Endodermal cell (in vitro differentiated cells): ENCODE results near the gene RAPH1. TPM values are rescaled to one million over a fixed set of nuclear protein-coding genes. Genes with fewer than 3 reads are reported as not detected.

Experiments used
- DNase-seq: peaks from one replicate; pipeline ENCODE4 v3.0.0-alpha.2; 2017
- H3K27ac ChIP-seq: 2 replicates; pipeline ENCODE4 v1.5.1; 2013; ENCODE audit warnings: mild to moderate bottlenecking, low read depth, low read length, moderate library complexity
- H3K27me3 ChIP-seq: 2 replicates; pipeline ENCODE4 v1.6.1; 2013; ENCODE audit warnings: mild to moderate bottlenecking, low read length, moderate library complexity; ENCODE audit not compliant: insufficient read depth, control insufficient read depth, poor library complexity, severe bottlenecking
- H3K36me3 ChIP-seq: 2 replicates; pipeline ENCODE4 v1.7.0; 2013; ENCODE audit warnings: mild to moderate bottlenecking, low read length, moderate library complexity; ENCODE audit not compliant: control insufficient read depth, insufficient read depth
- H3K4me1 ChIP-seq: one replicate; pipeline ENCODE4 v1.7.0; 2013; ENCODE audit warnings: low read length; ENCODE audit not compliant: control insufficient read depth, insufficient read depth
- H3K4me3 ChIP-seq: 2 replicates; pipeline ENCODE4 v1.5.1; 2013; ENCODE audit warnings: mild to moderate bottlenecking, low read length, moderate library complexity
- H3K9ac ChIP-seq: 2 replicates; pipeline ENCODE4 v1.6.1; 2013; ENCODE audit warnings: mild to moderate bottlenecking, low read length, moderate library complexity; ENCODE audit not compliant: poor library complexity, severe bottlenecking; ENCODE audit errors: extremely low read depth
- H3K9me3 ChIP-seq: 2 replicates; pipeline ENCODE4 v1.6.1; 2013; ENCODE audit warnings: mild to moderate bottlenecking, low read length, moderate library complexity; ENCODE audit not compliant: control insufficient read depth
- H3K27ac Mint-ChIP-seq: 2 replicates; pipeline ENCODE4 v1.8.0; 2020; ENCODE audit warnings: mixed read lengths
- H3K27me3 Mint-ChIP-seq: 2 replicates; pipeline ENCODE4 v1.8.0; 2021; ENCODE audit warnings: mild to moderate bottlenecking, mixed read lengths; ENCODE audit not compliant: insufficient read depth
- H3K36me3 Mint-ChIP-seq: 2 replicates; pipeline ENCODE4 v1.8.0; 2020; ENCODE audit warnings: low read depth, mixed read lengths
- H3K4me1 Mint-ChIP-seq: 2 replicates; pipeline ENCODE4 v1.8.0; 2020; ENCODE audit warnings: mixed read lengths
- H3K4me3 Mint-ChIP-seq: 2 replicates; pipeline ENCODE4 v1.8.0; 2020; ENCODE audit warnings: mild to moderate bottlenecking, moderate library complexity, mixed read lengths
- H3K9me3 Mint-ChIP-seq: 2 replicates; pipeline ENCODE4 v1.8.0; 2020; ENCODE audit warnings: mild to moderate bottlenecking, mixed read lengths
- WGBS, 2 experiments: methylation state at CpG; one replicate each; pipeline versions ENCODE4 v1.1.5 to v1.1.7; 2013; ENCODE audit warnings: missing lambda C conversion rate in 2 of 2, mixed read lengths in 1 of 2; ENCODE audit not compliant: insufficient coverage in 1 of 2, insufficient read length in 1 of 2; 5-methylcytosine and 5-hydroxymethylcytosine counted together
- total RNA-seq, 2 donors: library from RNA; stranded (reverse); fragmentation: NEBNext Ultra II Directional in 1 of 2; extraction: Animal tissue kit (Norgen Biotek cat#: 25700) in 1 of 2; gene quantifications; 2 replicates in 1 of 2; 3 replicates in 1 of 2; pipeline ENCODE4 v1.2.1, GENCODE V29; 2021
- TF ChIP-seq, protein P1 (sequence below): fragments of 200-600 bp; sonication (generic); conservative IDR thresholded peaks from 2 replicates; pipeline ENCODE4 v1.5.0; 2021; ENCODE audit warnings: antibody characterized with exemption, mild to moderate bottlenecking

RAPH1 gene
- total RNA-seq, 2 donors from 2014 or later = 23.5 to 24.6 TPM

GRCh38 chr2:203500297-203500696 lies 34.8 kb downstream of the RAPH1 start:
- Histone ChIP-seq H3K27ac (no peak overlapping the region), H3K27me3 (no peaks in the 10 kb centered on the region), H3K4me3 (no peak overlapping the region), H3K36me3 (no peaks in the 10 kb centered on the region), H3K4me1 (no peaks in the 10 kb centered on the region), H3K9ac (no peak overlapping the region), H3K9me3 (peaks cover 11% of the 10 kb centered on the region)
- H3K4me3 Mint-ChIP-seq = no peak overlapping the region
- TF ChIP-seq, protein P1, sequence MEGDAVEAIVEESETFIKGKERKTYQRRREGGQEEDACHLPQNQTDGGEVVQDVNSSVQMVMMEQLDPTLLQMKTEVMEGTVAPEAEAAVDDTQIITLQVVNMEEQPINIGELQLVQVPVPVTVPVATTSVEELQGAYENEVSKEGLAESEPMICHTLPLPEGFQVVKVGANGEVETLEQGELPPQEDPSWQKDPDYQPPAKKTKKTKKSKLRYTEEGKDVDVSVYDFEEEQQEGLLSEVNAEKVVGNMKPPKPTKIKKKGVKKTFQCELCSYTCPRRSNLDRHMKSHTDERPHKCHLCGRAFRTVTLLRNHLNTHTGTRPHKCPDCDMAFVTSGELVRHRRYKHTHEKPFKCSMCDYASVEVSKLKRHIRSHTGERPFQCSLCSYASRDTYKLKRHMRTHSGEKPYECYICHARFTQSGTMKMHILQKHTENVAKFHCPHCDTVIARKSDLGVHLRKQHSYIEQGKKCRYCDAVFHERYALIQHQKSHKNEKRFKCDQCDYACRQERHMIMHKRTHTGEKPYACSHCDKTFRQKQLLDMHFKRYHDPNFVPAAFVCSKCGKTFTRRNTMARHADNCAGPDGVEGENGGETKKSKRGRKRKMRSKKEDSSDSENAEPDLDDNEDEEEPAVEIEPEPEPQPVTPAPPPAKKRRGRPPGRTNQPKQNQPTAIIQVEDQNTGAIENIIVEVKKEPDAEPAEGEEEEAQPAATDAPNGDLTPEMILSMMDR = no peak
- no peak overlapping the region for H3K27ac Mint-ChIP-seq
- peaks cover 21% of the 10 kb centered on the region for H3K9me3 Mint-ChIP-seq
- no peaks in the 10 kb centered on the region for H3K4me1 Mint-ChIP-seq
- whole genome bisulfite sequencing, 2 experiments = 81 to 93% methylated on average over 2 of the region's 2 CpGs
- H3K27me3 Mint-ChIP-seq = no peaks in the 10 kb centered on the region
- peaks cover 27% of the 10 kb centered on the region for H3K36me3 Mint-ChIP-seq
- DNase-seq = no peak

DNA sequence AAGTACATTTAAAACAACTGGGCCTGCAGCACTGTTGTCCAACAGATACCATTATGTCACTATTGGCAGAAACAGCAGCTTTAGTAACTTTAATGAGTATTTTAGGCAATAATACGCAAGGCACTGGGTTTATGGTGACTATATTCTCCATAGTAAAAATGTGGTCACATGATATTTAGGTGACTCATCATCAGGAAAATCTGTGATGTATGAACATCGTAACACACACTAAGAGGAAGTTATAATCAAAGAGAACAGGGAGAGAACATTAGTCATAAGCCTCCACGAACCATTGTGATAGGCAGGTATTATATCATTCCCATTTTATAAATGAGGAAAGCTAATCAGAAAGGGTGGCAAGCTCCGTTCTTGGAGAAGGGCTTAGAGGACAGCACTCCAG lies 36.9 kb downstream of the RAPH1 start:
- WGBS, 2 experiments = 94 to 95% methylated on average over 3 to 4 of the region's 4 CpGs
- H3K27me3 Mint-ChIP-seq = no peaks in the 10 kb centered on the region
- H3K9me3 Mint-ChIP-seq = peaks cover under 1% of the 10 kb centered on the region
- Histone ChIP-seq H3K4me3 (no peak overlapping the region), H3K27ac (no peak overlapping the region), H3K4me1 (no peaks in the 10 kb centered on the region), H3K27me3 (no peaks in the 10 kb centered on the region), H3K36me3 (peaks cover 15% of the 10 kb centered on the region), H3K9ac (no peak overlapping the region), H3K9me3 (no peaks in the 10 kb centered on the region)
- peaks cover 20% of the 10 kb centered on the region for H3K36me3 Mint-ChIP-seq
- H3K27ac Mint-ChIP-seq = no peak overlapping the region
- TF ChIP-seq, protein P1 = no peak
- H3K4me3 Mint-ChIP-seq = no peak overlapping the region
- H3K4me1 Mint-ChIP-seq = no peaks in the 10 kb centered on the region
- no peak for DNase-seq

- peaks cover 38% of the 10 kb centered on the region for H3K36me3 Mint-ChIP-seq
- Histone ChIP-seq H3K27me3 (no peaks in the 10 kb centered on the region), H3K9me3 (no peaks in the 10 kb centered on the region), H3K27ac (no peak overlapping the region), H3K36me3 (peaks cover 38% of the 10 kb centered on the region), H3K9ac (no peak overlapping the region), H3K4me3 (no peak overlapping the region), H3K4me1 (no peaks in the 10 kb centered on the region)
- H3K27me3 Mint-ChIP-seq = no peaks in the 10 kb centered on the region
- no peak overlapping the region for H3K4me3 Mint-ChIP-seq
- DNase-seq = no peak
- no peaks in the 10 kb centered on the region for H3K4me1 Mint-ChIP-seq
- TF ChIP-seq, protein P1 = no peak
- no peak overlapping the region for H3K27ac Mint-ChIP-seq
- no peaks in the 10 kb centered on the region for H3K9me3 Mint-ChIP-seq
- WGBS, 2 experiments = 86 to 99% methylated on average over 1 to 2 of the region's 2 CpGs
Observed at GRCh38 chr2:203492965-203493364, 42.1 kb downstream of the RAPH1 start.
